Measurements from ENCODE around the gene ZNF367. TPM values are rescaled to one million over a fixed set of nuclear protein-coding genes. Genes with fewer than 3 reads are reported as not detected.

Gene ZNF367
- total RNA-seq, 1 experiment from 2014 or later, result 14.0 TPM

- ChIA-PET POLR2A (ENCODE audit: unreplicated experiment) (no interaction called here), CTCF (no interaction called here)
- DNase-seq (no peak), ATAC-seq (no peak)
- H3K4me1 ChIP-seq (ENCODE audit: insufficient read depth, low read length), result no peaks in the 10 kb centered on the region
- peaks cover 80% of the 10 kb centered on the region for H3K79me2 ChIP-seq (ENCODE audit: low read length)
- no TSS peak for BruUV-seq (replicated peaks)
- H3K27ac ChIP-seq (ENCODE audit: low read length), result no peak overlapping the region
- peaks cover 5% of the 10 kb centered on the region; the same call in 1 of the 2 replicates for H4K20me1 ChIP-seq (ENCODE audit: low read length)
- H3K36me3 ChIP-seq (ENCODE audit: low read depth, low read length), result peaks cover 5% of the 10 kb centered on the region
- intact Hi-C loops (cut with micrococcal nuclease), result no loop called here
- no peaks in the 10 kb centered on the region for H3K27me3 ChIP-seq (ENCODE audit: low read length)
- H3K4me2 ChIP-seq (ENCODE audit: low read length), result no peak overlapping the region
- H2AFZ ChIP-seq (ENCODE audit: low read length), result no peak overlapping the region
- H3K9me3 ChIP-seq (ENCODE audit: low read length), result no peaks in the 10 kb centered on the region
- no peaks in the 10 kb centered on the region for H3F3A ChIP-seq (ENCODE audit: low read length, unreplicated experiment)
- H3K9ac ChIP-seq (ENCODE audit: low read length), result no peak overlapping the region
- no peaks in the 10 kb centered on the region for H3K9me2 ChIP-seq (replicated peaks; ENCODE audit: low read length)
- TF ChIP-seq, protein P1, sequence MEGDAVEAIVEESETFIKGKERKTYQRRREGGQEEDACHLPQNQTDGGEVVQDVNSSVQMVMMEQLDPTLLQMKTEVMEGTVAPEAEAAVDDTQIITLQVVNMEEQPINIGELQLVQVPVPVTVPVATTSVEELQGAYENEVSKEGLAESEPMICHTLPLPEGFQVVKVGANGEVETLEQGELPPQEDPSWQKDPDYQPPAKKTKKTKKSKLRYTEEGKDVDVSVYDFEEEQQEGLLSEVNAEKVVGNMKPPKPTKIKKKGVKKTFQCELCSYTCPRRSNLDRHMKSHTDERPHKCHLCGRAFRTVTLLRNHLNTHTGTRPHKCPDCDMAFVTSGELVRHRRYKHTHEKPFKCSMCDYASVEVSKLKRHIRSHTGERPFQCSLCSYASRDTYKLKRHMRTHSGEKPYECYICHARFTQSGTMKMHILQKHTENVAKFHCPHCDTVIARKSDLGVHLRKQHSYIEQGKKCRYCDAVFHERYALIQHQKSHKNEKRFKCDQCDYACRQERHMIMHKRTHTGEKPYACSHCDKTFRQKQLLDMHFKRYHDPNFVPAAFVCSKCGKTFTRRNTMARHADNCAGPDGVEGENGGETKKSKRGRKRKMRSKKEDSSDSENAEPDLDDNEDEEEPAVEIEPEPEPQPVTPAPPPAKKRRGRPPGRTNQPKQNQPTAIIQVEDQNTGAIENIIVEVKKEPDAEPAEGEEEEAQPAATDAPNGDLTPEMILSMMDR (conservative IDR thresholded peaks at IDR 0.05; ENCODE audit: low read depth, low read length), result no peak
- TF ChIP-seq EZH2 (IDR thresholded peaks at IDR 0.05; ENCODE audit: low read length, unreplicated experiment) (no peak), EZH2phosphoT487 (IDR thresholded peaks at IDR 0.05; ENCODE audit: borderline replicate concordance, low read length) (no peak)
- no peak overlapping the region for H3K4me3 ChIP-seq (ENCODE audit: low read length)
Measured at GRCh38 chr9:96412174-96412913, 5.8 kb downstream of the ZNF367 start.

GRCh38 chr9:96411129-96411838, 6.9 kb downstream of the ZNF367 start:
- intact Hi-C loops (cut with micrococcal nuclease), result no loop called here
- H3K9me2 ChIP-seq (replicated peaks; ENCODE audit: low read length), result no peaks in the 10 kb centered on the region
- H3K36me3 ChIP-seq (ENCODE audit: low read depth, low read length), result peaks cover 5% of the 10 kb centered on the region
- peaks cover 73% of the 10 kb centered on the region for H3K79me2 ChIP-seq (ENCODE audit: low read length)
- BruUV-seq (replicated peaks), result no TSS peak
- no peak overlapping the region for H2AFZ ChIP-seq (ENCODE audit: low read length)
- H3K27ac ChIP-seq (ENCODE audit: low read length), result no peak overlapping the region
- no peak overlapping the region for H3K4me3 ChIP-seq (ENCODE audit: low read length)
- POLR2A ChIA-PET (ENCODE audit: unreplicated experiment), result no interaction called here
- H3K9me3 ChIP-seq (ENCODE audit: low read length), result no peaks in the 10 kb centered on the region
- H3F3A ChIP-seq (ENCODE audit: low read length, unreplicated experiment), result no peaks in the 10 kb centered on the region
- peaks cover 5% of the 10 kb centered on the region; the same call in 1 of the 2 replicates for H4K20me1 ChIP-seq (ENCODE audit: low read length)
- H3K9ac ChIP-seq (ENCODE audit: low read length), result no peak overlapping the region
- DNase-seq, result no peak
- H3K4me1 ChIP-seq (ENCODE audit: insufficient read depth, low read length), result no peaks in the 10 kb centered on the region
- TF ChIP-seq EZH2 (IDR thresholded peaks at IDR 0.05; ENCODE audit: low read length, unreplicated experiment) (no peak), EZH2phosphoT487 (IDR thresholded peaks at IDR 0.05; ENCODE audit: borderline replicate concordance, low read length) (no peak)
- TF ChIP-seq, protein P1 (conservative IDR thresholded peaks at IDR 0.05; ENCODE audit: low read depth, low read length), result no peak
- no peaks in the 10 kb centered on the region for H3K27me3 ChIP-seq (ENCODE audit: low read length)
- no peak overlapping the region for H3K4me2 ChIP-seq (ENCODE audit: low read length)
- ATAC-seq, result no peak
- CTCF ChIA-PET, result no interaction called here
